Erythroblast (primary cell): Measurements from ENCODE around the gene AUTS2.

Source experiments
- GATA1 ChIP-seq: IDR thresholded peaks from 2 replicates; pipeline ENCODE4 v1.6.1; 2011; ENCODE audit warnings: low read depth, mild to moderate bottlenecking, control low read depth, low read length, moderate library complexity
- POLR2A ChIP-seq: IDR thresholded peaks from 2 replicates; pipeline ENCODE4 v1.6.1; 2011; ENCODE audit warnings: mild to moderate bottlenecking, low read length

DNA sequence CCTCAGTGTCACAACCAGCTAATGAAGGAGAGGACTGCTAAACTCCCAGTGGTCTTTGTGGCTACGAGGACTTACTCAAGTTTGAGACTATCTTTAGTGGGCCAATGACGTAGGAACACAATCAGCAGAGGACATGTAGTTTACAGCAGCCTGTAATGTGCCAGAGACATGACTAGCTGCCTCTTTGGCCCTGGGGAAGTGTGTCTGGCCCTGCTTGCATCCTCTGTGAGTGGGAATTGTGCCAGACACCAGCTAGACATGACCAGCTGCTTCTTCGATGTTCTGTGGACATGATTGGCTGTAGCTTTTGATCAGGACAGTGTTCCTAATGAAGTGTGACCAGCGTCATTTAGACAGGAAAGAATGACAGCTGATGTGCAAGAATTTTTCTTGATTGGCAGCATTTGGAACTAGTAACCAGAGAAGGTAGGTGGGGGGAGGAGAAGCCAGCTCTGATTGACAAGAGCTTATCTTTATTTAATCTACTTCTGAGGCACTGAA, 141.7 kb downstream of the AUTS2 start:
- TF ChIP-seq POLR2A (no peak), GATA1 (no peak)
